ENCODE data around the gene FGD5. TPM values are rescaled to one million over a fixed set of nuclear protein-coding genes. Genes with fewer than 3 reads are reported as not detected.

FGD5 gene
- total and polyA plus RNA-seq, 4 donors = 2.5 to 61.6 (median 20.0) TPM

DNA sequence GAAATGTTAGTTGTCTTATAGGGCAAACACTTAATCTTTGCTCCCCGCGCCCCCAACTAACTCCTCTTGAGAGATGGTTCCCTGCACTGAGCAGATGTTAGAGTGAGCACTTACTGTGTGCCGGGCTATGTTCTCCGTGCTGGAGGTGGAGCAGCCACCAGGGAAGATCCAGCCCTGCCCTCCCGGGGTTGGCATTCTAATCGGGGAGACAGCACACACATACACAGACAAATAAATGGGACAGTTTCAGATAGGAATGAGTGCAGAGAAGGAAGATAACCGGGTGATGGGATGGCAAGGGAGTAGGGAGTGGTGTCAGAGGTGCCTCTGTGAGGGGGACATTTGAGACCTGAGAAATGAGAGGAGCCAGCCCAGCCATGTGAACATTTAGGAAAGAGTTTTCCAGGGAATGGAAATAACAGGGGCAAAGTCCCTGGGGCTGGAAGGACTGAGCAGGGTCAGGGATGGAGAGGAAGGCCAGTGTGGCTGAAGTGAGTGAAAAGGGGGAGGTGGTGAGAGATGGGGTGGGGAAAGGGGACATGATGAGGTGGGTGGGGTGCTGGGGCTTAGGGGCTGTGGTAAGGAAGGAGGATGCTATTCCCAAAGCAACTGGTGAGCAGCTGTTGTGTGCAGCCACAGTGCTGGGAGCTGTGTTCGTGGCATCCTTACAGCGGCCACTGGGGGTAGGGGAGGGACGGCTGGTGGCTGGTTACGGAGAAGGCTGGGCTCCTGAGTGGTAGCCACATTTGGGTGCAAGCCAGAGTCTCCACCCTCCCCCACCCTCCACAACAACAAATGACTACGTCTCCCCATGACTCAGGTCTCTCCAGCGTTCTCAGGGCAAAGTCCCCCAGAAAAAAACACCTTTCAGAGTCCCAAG lies 15.4 kb upstream of the FGD5 start:
- 63 to 64% methylated on average over 13 of the region's 13 CpGs for WGBS, 2 donors
- Histone ChIP-seq H3K9me3 (ENCODE audit: control insufficient read depth, low read length) (no peaks in the 10 kb centered on the region), H3K36me3 (ENCODE audit: control insufficient read depth in 1 of 2, insufficient read depth in 2 of 2, low read length in 1 of 2) (no peaks in the 10 kb centered on the region), H3K4me3 (ENCODE audit: low read length in 2 of 2) (no peak overlapping the region), H3K27ac (ENCODE audit: low read depth in 1 of 2, low read length in 2 of 2) (no peak overlapping the region), H3K27me3 (ENCODE audit: control insufficient read depth in 1 of 2, insufficient read depth in 2 of 2, low read length in 1 of 2) (no peaks in the 10 kb centered on the region), H3K4me1 (ENCODE audit: control insufficient read depth in 1 of 2, insufficient read depth in 2 of 2, low read length in 2 of 2) (no peaks in the 10 kb centered on the region)
- intact Hi-C loops (cut with DNase I) = no loop called here
- ATAC-seq (ENCODE audit: low FRiP score) = peak; percentile 39
- DNase-seq = no peak

DNA sequence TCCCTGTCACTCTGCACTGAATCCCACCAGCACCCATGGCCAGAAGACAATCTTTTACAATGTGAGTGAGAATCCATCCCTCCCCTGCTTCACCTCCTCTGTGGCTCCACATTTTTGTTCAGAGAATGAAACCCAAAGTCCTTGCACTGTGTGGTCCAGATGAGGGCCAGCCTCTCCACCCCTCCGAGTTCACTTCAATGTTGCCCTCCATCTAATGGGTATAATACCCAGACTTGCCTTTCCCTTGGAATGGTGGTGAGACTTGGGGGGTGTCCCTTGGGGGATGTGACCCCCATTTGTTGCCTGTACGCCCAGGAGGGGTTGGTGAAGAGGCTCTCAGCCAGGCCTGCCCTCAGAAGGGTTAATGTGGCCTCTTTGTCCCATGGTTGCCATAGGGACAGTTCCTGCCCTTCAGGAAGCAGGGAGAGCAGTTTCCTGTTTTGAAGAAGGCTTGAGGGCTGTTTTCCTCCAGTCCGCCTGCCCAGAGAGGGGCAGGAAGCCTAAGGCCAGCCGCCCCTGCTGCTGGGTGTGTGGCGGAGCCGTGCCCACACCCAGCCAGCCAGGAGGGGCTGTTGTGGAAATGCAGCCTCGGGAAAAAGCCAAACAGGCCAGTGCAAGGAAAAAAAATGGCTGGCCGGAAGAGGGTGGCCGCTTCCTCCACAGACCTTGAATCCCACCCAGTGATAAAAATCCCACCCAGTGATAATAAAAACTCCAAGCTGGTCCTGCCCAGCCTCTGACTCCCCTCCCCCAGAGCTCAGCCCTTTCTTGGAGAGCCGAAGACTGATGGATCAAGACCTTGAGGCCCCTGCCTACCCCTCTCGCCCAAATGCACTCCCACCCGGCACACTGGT lies 14.6 kb upstream of the FGD5 start:
- H3K4me3 ChIP-seq (ENCODE audit: low read length in 2 of 2) = no peak overlapping the region
- WGBS, 2 donors = 65 to 67% methylated on average over 11 to 12 of the region's 12 CpGs
- no peaks in the 10 kb centered on the region for H3K36me3 ChIP-seq (ENCODE audit: control insufficient read depth in 1 of 2, insufficient read depth in 2 of 2, low read length in 1 of 2)
- peak; percentile 55 for ATAC-seq (ENCODE audit: low FRiP score)
- DNase-seq = no peak
- no peaks in the 10 kb centered on the region for H3K9me3 ChIP-seq (ENCODE audit: control insufficient read depth, low read length)
- H3K27me3 ChIP-seq (ENCODE audit: control insufficient read depth in 1 of 2, insufficient read depth in 2 of 2, low read length in 1 of 2) = no peaks in the 10 kb centered on the region
- H3K4me1 ChIP-seq (ENCODE audit: control insufficient read depth in 1 of 2, insufficient read depth in 2 of 2, low read length in 2 of 2) = no peaks in the 10 kb centered on the region
- intact Hi-C loops (cut with DNase I) = no loop called here
- H3K27ac ChIP-seq (ENCODE audit: low read depth in 1 of 2, low read length in 2 of 2) = no peak overlapping the region

DNA sequence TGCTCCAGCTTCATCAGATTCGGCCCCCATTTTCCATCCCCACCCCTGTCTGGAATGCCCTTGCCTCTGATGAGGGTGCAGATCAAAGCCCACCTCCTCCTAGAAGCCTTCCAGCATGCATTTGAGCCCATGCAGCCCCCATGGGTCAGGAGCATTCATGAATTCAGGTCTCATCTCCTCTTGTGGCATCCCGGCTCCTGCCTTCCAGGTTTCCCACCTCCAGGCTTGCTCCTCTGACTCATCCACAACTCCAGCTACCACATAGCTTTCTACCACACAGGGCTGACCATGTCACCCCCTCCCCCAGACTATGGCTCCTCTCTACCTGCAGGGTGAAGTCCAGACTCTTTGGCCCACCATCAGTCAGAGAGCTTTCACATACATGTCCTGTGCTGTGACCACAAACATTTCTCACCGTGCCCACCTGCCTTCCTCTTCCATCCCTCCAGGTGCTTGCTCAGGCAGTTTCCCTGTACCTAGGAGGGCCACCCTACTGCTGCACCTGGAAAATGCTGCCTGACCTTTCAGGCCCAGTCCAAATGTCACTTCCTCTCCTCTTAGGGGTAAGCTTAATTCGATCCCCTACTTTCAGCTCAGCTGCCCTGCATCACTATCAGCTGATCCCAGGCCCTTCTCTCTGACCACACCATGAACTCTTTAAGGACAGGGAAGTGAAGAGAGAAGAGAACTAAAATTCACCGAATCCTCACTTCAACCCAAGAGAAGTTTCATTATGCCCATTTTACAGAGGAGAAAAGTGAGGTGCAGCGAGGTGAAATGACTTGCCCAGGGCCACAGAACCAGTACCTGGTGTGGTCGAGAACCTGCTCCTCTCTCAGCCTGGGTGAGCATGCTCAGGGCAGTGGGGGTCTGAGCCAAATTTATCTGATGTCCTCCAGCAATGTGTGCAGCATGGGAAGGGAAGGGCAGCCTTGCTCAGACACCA lies 13.7 kb upstream of the FGD5 start:
- ATAC-seq (ENCODE audit: low FRiP score) (no peak), DNase-seq (peak in 1 of 2 donors; percentile 3)
- no peaks in the 10 kb centered on the region for H3K4me1 ChIP-seq (ENCODE audit: control insufficient read depth in 1 of 2, insufficient read depth in 2 of 2, low read length in 2 of 2)
- no peak overlapping the region for H3K4me3 ChIP-seq (ENCODE audit: low read length in 2 of 2)
- WGBS, 2 donors = 79 to 85% methylated on average over 7 of the region's 7 CpGs
- no peak overlapping the region for H3K27ac ChIP-seq (ENCODE audit: low read depth in 1 of 2, low read length in 2 of 2)
- H3K36me3 ChIP-seq (ENCODE audit: control insufficient read depth in 1 of 2, insufficient read depth in 2 of 2, low read length in 1 of 2) = no peaks in the 10 kb centered on the region
- no peaks in the 10 kb centered on the region for H3K9me3 ChIP-seq (ENCODE audit: control insufficient read depth, low read length)
- H3K27me3 ChIP-seq (ENCODE audit: control insufficient read depth in 1 of 2, insufficient read depth in 2 of 2, low read length in 1 of 2) = no peaks in the 10 kb centered on the region
- intact Hi-C loops (cut with DNase I) = no loop called here

DNA sequence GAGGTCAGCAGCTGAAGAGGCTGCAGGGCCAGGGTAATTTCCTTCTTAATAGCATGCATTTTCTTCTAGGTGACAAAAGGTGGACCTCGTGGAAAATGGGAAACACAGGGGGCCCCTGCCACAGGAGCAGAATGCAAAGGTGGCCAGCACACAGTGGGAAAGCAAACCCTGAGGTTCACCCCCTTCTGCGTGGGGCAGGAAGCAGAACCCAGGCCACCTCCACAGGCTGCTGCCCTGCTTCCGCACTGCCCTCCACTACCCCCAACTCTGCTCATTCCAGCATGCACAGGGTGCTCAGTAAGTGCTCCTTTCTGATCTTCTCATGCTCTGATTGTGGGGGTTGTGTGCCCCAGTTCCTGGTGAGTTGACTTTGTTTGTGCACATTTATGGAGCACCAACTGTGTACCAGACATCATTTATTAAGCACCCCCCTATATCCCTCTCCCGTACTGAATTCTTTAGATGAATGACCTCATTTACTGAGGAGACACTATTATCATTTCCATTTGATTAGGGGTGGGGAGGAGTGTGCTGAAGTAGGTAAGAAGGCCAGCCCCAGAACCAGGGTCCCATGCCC lies 12.7 kb upstream of the FGD5 start:
- no peaks in the 10 kb centered on the region for H3K36me3 ChIP-seq (ENCODE audit: control insufficient read depth in 1 of 2, insufficient read depth in 2 of 2, low read length in 1 of 2)
- DNase-seq (peak in 1 of 2 donors; percentile 55), ATAC-seq (ENCODE audit: low FRiP score) (no peak)
- no peak overlapping the region for H3K4me3 ChIP-seq (ENCODE audit: low read length in 2 of 2)
- intact Hi-C loops (cut with DNase I) = no loop called here
- no peak overlapping the region for H3K27ac ChIP-seq (ENCODE audit: low read depth in 1 of 2, low read length in 2 of 2)
- WGBS, 2 donors = 57 to 72% methylated on average over 3 to 4 of the region's 4 CpGs
- H3K27me3 ChIP-seq (ENCODE audit: control insufficient read depth in 1 of 2, insufficient read depth in 2 of 2, low read length in 1 of 2) = no peaks in the 10 kb centered on the region
- H3K9me3 ChIP-seq (ENCODE audit: control insufficient read depth, low read length) = no peaks in the 10 kb centered on the region
- no peaks in the 10 kb centered on the region for H3K4me1 ChIP-seq (ENCODE audit: control insufficient read depth in 1 of 2, insufficient read depth in 2 of 2, low read length in 2 of 2)

DNA sequence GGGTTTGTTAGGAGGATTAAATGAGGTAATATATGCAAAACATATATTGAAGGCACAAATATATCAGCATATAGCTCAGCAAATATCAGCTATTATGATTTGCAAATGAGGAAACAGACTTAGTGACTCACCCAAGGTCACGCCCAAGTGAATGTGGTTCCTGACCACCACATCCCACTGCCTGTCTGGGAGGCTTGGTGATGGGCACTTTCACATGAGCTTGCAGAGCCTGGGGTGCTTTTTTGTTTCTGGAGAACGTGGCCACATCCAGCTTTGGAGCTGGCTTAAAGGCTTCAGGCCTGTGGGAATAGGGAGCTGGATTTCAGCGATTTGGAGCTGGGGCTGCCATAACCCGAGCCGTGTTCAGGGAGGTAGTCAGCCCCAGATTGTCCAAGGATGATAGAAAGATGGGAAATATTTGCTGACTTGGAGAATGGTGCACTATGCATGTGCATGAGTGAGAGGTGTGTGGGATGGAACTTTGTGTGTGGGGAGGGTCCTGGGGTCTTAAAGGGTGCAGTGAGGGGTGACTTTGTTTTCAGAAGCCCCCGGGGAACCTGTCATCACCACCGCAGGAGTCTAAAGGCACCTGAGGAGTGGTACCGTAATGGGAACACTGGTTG lies 12.0 kb upstream of the FGD5 start:
- ATAC-seq (ENCODE audit: low FRiP score) = no peak
- Histone ChIP-seq H3K4me1 (ENCODE audit: control insufficient read depth in 1 of 2, insufficient read depth in 2 of 2, low read length in 2 of 2) (no peaks in the 10 kb centered on the region), H3K4me3 (ENCODE audit: low read length in 2 of 2) (no peak overlapping the region), H3K36me3 (ENCODE audit: control insufficient read depth in 1 of 2, insufficient read depth in 2 of 2, low read length in 1 of 2) (no peaks in the 10 kb centered on the region), H3K27ac (ENCODE audit: low read depth in 1 of 2, low read length in 2 of 2) (no peak overlapping the region), H3K9me3 (ENCODE audit: control insufficient read depth, low read length) (no peaks in the 10 kb centered on the region), H3K27me3 (ENCODE audit: control insufficient read depth in 1 of 2, insufficient read depth in 2 of 2, low read length in 1 of 2) (no peaks in the 10 kb centered on the region)
- peak in 1 of 2 donors; percentile 67 for DNase-seq
- intact Hi-C loops (cut with DNase I) = no loop called here
- WGBS, 2 donors = 53 to 69% methylated on average over 8 of the region's 8 CpGs

DNA sequence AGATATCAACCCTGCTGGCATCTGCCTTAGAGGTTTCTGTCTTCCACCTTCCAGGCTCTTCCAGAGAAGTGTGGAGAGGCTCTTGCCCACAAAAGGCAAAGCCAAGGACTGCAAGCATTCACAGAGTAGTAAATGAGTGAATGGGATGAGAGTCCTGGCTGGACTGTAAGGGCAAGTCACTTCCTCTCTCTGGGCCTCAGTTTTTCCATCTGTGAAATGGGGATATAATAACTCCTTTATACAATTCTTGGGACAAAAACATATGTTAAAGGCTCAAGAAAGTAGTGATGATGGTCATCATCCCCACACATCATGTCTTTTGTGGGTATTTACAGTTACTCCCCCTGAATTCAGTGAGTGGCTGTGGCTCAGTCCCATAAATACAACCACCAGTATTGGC lies 10.7 kb upstream of the FGD5 start:
- no peak for DNase-seq
- intact Hi-C loops (cut with DNase I) = no loop called here
- H3K27me3 ChIP-seq (ENCODE audit: control insufficient read depth in 1 of 2, insufficient read depth in 2 of 2, low read length in 1 of 2) = no peaks in the 10 kb centered on the region
- H3K27ac ChIP-seq (ENCODE audit: low read depth in 1 of 2, low read length in 2 of 2) = no peak overlapping the region
- no peaks in the 10 kb centered on the region for H3K36me3 ChIP-seq (ENCODE audit: control insufficient read depth in 1 of 2, insufficient read depth in 2 of 2, low read length in 1 of 2)
- no peak overlapping the region for H3K4me3 ChIP-seq (ENCODE audit: low read length in 2 of 2)
- ATAC-seq (ENCODE audit: low FRiP score) = no peak
- no peaks in the 10 kb centered on the region for H3K4me1 ChIP-seq (ENCODE audit: control insufficient read depth in 1 of 2, insufficient read depth in 2 of 2, low read length in 2 of 2)
- no peaks in the 10 kb centered on the region for H3K9me3 ChIP-seq (ENCODE audit: control insufficient read depth, low read length)

DNA sequence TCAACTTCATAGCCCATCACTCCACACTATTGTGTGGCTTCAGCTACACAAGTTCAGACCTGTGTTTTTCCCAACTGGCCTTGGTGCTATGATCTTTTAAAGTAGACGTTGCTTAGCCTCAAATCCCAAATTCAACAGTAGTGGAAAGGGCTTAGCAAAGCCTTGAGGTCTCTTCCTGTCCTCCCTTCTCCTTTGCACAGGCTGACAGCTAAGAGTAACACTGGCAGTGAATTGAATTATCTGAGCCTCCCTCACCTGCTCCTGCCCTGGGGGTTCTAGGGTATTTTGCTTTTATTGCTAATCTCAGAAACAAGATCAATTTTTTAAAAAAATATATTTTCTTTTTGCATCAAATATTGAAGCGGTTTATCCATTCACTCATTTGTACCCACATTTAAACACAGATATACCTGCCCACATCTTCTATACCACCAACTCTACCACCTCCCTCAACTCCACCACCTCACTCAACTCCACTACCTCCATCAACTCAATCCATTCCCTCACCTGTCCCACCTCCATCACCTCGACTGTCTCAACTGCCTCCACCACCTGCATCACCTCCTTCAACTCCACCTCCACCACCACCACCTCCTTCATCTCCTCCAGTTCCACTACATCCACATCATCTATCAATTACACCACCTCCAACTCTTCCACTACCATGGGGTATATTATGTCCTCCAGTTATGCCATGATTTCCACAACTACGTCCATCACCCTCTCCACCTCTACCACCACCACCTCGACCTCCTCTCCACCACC lies 10.1 kb upstream of the FGD5 start:
- Histone ChIP-seq H3K4me1 (ENCODE audit: control insufficient read depth in 1 of 2, insufficient read depth in 2 of 2, low read length in 2 of 2) (no peaks in the 10 kb centered on the region), H3K27ac (ENCODE audit: low read depth in 1 of 2, low read length in 2 of 2) (no peak overlapping the region), H3K9me3 (ENCODE audit: control insufficient read depth, low read length) (no peaks in the 10 kb centered on the region), H3K27me3 (ENCODE audit: control insufficient read depth in 1 of 2, insufficient read depth in 2 of 2, low read length in 1 of 2) (no peaks in the 10 kb centered on the region), H3K4me3 (ENCODE audit: low read length in 2 of 2) (no peak overlapping the region), H3K36me3 (ENCODE audit: control insufficient read depth in 1 of 2, insufficient read depth in 2 of 2, low read length in 1 of 2) (no peaks in the 10 kb centered on the region)
- intact Hi-C loops (cut with DNase I) = no loop called here
- 77 to 84% methylated on average over 5 of the region's 5 CpGs for WGBS, 2 donors
- DNase-seq (no peak), ATAC-seq (ENCODE audit: low FRiP score) (no peak)

All from aorta (tissue), 5 donors.